AG04449 (cell line): ENCODE results near the gene ATP1B3.

ENCODE experiments used
- CTCF ChIA-PET: fragments of 350-600 bp; formaldehyde crosslinking; extraction: SDS; loops from one replicate; lab custom pipeline; 2021; ENCODE audit warnings: antibody characterized with exemption; lab: Yijun Ruan, JAX
- POLR2A ChIA-PET: fragments of 400-600, 350-600 bp; formaldehyde crosslinking; extraction: SDS; loops from one replicate; lab custom pipeline; 2020; ENCODE audit warnings: antibody characterized with exemption, inconsistent platforms; lab: Yijun Ruan, JAX
- DNase-seq: peaks from one replicate; pipeline ENCODE4 v3.0.0-alpha.2; 2010; ENCODE audit warnings: low read depth, low spot score
- H3K4me3 ChIP-seq: 2 replicates; pipeline ENCODE4 v1.5.1; 2011; ENCODE audit warnings: low read depth, mild to moderate bottlenecking, control low read depth, low read length
- TF ChIP-seq, protein P1 (sequence below): IDR thresholded peaks from one replicate; pipeline ENCODE4 v1.5.1; 2011; ENCODE audit warnings: mild to moderate bottlenecking, moderate library complexity, low read length, control low read depth, inconsistent platforms; ENCODE audit not compliant: insufficient read depth; ENCODE audit errors: missing control alignments

ATP1B3 gene

DNA sequence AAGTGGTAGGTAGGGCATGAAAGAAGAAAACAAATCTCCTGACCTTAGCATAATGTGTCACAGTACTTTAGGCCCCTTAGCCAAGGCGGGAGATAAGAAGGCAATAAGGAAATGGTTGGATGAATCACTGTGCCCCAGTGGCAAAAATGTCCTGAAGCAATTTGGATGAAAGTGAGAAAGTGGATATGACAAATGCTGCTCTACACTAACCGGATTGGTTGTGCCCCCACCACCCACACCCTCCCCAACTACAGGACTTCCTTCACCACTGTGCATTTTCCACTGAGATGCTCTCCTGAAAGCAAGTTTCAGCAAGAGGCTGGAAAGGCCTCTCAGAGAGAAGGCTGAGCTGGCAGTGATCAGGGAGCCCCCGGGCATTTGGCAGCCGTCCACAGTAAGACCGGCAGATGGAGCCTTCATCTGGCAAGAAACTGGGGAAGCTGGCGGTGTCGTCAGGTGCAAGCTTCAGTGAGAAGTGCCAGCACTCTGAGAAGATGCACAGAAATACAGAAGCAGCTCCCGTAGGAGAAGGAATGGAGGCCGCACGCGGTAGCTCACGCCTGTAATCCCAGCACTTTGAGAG lies 63.8 kb downstream of the ATP1B3 start:
- H3K4me3 ChIP-seq, result no peak overlapping the region
- ChIA-PET POLR2A (no interaction called here), CTCF (interaction anchor here (0.9 to 1.4 kb wide), 2 partner anchors 14 to 27 kb away, joined by 3 read pairs; no protein-coding TSS in a partner anchor)
- TF ChIP-seq, protein P1, sequence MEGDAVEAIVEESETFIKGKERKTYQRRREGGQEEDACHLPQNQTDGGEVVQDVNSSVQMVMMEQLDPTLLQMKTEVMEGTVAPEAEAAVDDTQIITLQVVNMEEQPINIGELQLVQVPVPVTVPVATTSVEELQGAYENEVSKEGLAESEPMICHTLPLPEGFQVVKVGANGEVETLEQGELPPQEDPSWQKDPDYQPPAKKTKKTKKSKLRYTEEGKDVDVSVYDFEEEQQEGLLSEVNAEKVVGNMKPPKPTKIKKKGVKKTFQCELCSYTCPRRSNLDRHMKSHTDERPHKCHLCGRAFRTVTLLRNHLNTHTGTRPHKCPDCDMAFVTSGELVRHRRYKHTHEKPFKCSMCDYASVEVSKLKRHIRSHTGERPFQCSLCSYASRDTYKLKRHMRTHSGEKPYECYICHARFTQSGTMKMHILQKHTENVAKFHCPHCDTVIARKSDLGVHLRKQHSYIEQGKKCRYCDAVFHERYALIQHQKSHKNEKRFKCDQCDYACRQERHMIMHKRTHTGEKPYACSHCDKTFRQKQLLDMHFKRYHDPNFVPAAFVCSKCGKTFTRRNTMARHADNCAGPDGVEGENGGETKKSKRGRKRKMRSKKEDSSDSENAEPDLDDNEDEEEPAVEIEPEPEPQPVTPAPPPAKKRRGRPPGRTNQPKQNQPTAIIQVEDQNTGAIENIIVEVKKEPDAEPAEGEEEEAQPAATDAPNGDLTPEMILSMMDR, result no peak
- DNase-seq, result no peak

- CTCF ChIA-PET, result interaction anchor here (1.4 kb wide), 1 partner anchor 13 kb away, joined by 3 read pairs; no protein-coding TSS in a partner anchor
- H3K4me3 ChIP-seq, result no peak overlapping the region
- no peak for DNase-seq
- POLR2A ChIA-PET, result no interaction called here
- TF ChIP-seq, protein P1, result no peak
Observed at GRCh38 chr3:141941093-141941492, 64.7 kb downstream of the ATP1B3 start.

DNA sequence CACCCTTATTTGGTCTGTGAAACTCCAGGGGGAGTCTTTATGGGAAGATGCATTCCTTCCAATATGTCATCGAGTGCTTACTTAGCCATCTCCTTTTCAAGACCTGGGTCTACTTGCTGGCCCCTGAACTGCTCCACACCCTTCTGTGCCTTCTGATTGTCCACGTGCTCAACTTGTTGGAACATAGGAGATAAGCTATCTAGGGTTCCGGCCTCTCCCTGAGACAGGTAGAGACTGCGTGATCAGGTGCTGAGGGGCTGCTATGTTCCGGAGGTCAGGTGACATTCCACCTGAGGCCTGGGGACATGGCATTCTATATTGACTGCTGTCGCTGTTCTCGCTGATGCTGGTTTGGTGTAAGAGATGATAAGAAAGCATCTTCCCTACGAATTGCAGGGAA lies 65.6 kb downstream of the ATP1B3 start:
- CTCF ChIA-PET, result interaction anchor here (1.4 kb wide), 1 partner anchor 12 kb away, joined by 3 read pairs; no protein-coding TSS in a partner anchor

GRCh38 chr3:141945726-141946485 lies 69.5 kb downstream of the ATP1B3 start:
- H3K4me3 ChIP-seq, result no peak overlapping the region
- no peak for DNase-seq
- CTCF ChIA-PET, result no interaction called here
- TF ChIP-seq, protein P1, result no peak
- POLR2A ChIA-PET, result no interaction called here

More for the DNA sequence above, 65.6 kb downstream of the ATP1B3 start:
- TF ChIP-seq, protein P1, result no peak
- DNase-seq, result no peak
- H3K4me3 ChIP-seq, result no peak overlapping the region
- POLR2A ChIA-PET, result no interaction called here

- CTCF ChIA-PET, result interaction anchor here (1.2 kb wide), 1 partner anchor 14 kb away, joined by 3 read pairs; no protein-coding TSS in a partner anchor
- no peak for DNase-seq
- TF ChIP-seq, protein P1, result no peak
- POLR2A ChIA-PET, result no interaction called here
- H3K4me3 ChIP-seq, result no peak overlapping the region
Observed at GRCh38 chr3:141949399-141949798, 73.0 kb downstream of the ATP1B3 start.

GRCh38 chr3:141949972-141950371 lies 73.5 kb downstream of the ATP1B3 start:
- TF ChIP-seq, protein P1, result no peak
- DNase-seq, result no peak
- no peak overlapping the region for H3K4me3 ChIP-seq
- ChIA-PET CTCF (no interaction called here), POLR2A (no interaction called here)
